ENCODE results near the gene DMRTB1.
"Not testable (repeated sequence)": the region's sequence is repeated elsewhere in the genome, so short reads cannot be mapped to it uniquely, and the experiment has no call there.

The DMRTB1 gene

GRCh38 chr1:53421208-53421607, 38.0 kb upstream of the DMRTB1 start:
- TF ChIP-seq ZNF274 (IDR thresholded peaks at IDR 0.05; ENCODE audit: low read depth, low read length) = no peak
- H3K4me3 ChIP-seq (ENCODE audit: low read length) = no peak overlapping the region

GRCh38 chr1:53430261-53430660, 28.9 kb upstream of the DMRTB1 start:
- no peak for TF ChIP-seq ZNF274 (IDR thresholded peaks at IDR 0.05; ENCODE audit: low read depth, low read length)
- H3K4me3 ChIP-seq (ENCODE audit: low read length) = no peak overlapping the region

DNA sequence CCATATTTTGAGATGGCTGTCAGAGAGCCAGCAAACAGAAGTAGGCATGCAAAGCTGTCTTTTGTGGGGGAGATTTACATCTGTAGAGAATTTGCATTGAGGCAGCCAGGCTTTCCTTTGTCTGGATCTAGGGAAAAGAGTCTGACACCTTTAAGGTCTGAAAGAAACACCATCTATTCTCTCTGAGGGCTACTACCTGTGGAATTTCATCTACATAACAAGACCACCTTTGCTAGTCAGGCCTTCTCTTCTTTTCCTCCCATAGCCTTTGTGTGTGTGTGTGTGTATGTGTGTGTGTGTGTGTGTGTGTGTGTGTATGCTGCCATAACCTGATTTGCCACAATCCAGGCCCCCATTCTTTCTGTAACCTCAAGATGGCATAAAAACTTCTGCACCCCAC, 28.4 kb upstream of the DMRTB1 start:
- TF ChIP-seq ZNF274 (IDR thresholded peaks at IDR 0.05; ENCODE audit: low read depth, low read length) = no peak
- no peak overlapping the region for H3K4me3 ChIP-seq (ENCODE audit: low read length)

DNA sequence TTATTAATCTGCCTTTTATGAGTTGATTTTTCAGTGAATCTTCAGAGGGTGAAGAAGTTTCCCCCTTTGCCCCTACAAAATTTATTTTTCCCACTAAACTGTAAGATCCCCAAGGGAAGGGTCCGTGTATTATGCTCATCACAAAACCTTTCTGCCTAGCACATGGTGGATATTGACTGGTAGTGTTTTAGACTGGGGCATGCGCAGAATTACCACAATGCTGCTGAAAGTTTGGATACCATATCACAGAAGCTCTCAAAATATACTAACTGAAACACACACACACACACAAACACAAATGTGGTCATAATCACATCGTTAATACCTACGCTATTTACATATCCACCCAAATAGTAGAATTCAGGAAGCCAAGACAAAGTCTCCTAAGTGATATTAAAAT, 28.0 kb upstream of the DMRTB1 start:
- TF ChIP-seq ZNF274 (IDR thresholded peaks at IDR 0.05; ENCODE audit: low read depth, low read length) = no peak

DNA sequence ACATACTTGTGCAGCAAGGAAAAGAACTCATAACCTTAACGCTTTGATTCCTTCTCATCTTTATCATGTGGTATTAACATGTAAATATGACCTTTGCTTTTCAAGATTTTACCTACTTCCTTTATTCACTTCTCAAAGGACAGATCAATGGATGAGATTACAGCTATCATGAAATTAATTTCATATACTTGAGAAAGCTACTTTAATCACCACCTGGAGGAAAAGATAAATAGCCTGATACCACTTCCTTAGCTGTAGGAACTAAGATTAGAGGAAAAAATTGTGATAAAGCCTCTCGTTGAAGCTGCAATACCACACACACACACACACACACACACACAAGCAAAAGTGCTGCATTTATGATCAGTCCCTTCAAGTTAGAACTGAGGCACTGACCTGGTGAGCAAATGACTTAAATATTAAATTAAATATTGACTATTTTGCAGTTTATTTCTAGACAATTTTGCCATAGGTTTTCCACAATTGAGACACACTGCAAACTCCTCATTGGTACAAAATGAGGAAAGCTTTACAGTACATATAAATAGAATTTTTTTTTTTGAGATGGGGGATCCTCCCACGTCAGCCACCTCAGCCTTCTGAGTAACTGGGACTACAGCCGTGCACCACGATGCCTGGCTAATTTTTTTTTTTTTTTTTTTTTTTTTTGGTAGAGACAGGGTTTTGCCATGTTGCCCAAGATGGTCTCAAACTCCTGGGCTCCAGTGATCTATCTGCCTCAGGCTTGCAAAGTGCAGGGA, 27.2 kb upstream of the DMRTB1 start:
- no peak overlapping the region for H3K4me3 ChIP-seq (ENCODE audit: low read length)
- no peak for TF ChIP-seq ZNF274 (IDR thresholded peaks at IDR 0.05; ENCODE audit: low read depth, low read length)

More for the DNA sequence above, 28.0 kb upstream of the DMRTB1 start:
- H3K4me3 ChIP-seq (ENCODE audit: low read length) = no peak overlapping the region

GRCh38 chr1:53432611-53433010, 26.6 kb upstream of the DMRTB1 start:
- no peak for TF ChIP-seq ZNF274 (IDR thresholded peaks at IDR 0.05; ENCODE audit: low read depth, low read length)
- H3K4me3 ChIP-seq (ENCODE audit: low read length) = no peak overlapping the region

DNA sequence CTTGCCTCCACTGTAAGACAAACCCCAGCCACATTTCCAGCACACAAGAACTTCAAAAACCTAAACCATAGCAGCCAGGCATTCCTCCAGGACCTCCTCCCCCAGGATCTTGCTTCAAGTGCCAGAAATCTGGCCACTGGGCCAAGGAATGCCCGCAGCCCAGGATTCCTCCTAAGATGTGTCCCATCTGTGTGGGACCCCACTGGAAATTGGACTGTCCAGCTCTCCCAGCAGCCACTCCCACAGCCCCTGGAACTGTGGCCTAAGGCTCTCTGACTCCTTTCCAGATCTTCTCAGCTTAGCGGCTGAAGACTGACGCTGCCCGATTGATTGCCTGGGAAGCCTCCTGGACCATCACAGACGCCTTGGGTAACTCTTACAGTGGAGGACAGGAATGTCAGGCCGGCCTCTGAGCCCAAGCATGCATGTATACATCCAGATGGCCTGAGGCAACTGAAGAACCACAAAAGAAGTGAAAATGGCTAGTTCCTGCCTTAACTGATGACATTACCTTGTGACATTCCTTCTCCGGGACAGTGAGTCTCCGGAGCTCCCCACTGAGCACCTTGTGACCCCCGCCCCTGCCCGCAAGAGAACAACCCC, 24.7 kb upstream of the DMRTB1 start:
- not testable (repeated sequence) for H3K4me3 ChIP-seq (ENCODE audit: low read length)

DNA sequence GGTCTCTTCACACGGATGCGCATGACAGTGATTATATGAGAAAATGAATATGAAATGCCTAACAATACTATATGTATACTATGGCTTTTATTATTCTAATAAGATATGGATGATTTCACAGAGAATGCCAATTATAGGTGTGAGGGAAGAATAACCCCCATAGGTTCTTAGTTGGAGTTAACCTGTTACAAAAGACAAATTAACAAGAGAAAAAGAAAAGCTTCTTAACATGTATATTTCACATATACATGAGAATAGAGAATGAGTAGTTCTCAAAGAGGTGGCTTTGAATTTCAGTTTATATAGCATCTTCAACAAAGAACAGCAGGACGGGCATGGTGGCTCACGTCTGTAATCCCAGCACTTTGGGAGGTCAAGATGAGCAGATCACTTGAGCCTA, 24.0 kb upstream of the DMRTB1 start:
- TF ChIP-seq ZNF274 (IDR thresholded peaks at IDR 0.05; ENCODE audit: low read depth, low read length) = no peak
- H3K4me3 ChIP-seq (ENCODE audit: low read length) = no peak overlapping the region

- TF ChIP-seq ZNF274 (IDR thresholded peaks at IDR 0.05; ENCODE audit: low read depth, low read length) = no peak
- no peak overlapping the region for H3K4me3 ChIP-seq (ENCODE audit: low read length)
Observed at GRCh38 chr1:53438427-53439336, 20.5 kb upstream of the DMRTB1 start.

DNA sequence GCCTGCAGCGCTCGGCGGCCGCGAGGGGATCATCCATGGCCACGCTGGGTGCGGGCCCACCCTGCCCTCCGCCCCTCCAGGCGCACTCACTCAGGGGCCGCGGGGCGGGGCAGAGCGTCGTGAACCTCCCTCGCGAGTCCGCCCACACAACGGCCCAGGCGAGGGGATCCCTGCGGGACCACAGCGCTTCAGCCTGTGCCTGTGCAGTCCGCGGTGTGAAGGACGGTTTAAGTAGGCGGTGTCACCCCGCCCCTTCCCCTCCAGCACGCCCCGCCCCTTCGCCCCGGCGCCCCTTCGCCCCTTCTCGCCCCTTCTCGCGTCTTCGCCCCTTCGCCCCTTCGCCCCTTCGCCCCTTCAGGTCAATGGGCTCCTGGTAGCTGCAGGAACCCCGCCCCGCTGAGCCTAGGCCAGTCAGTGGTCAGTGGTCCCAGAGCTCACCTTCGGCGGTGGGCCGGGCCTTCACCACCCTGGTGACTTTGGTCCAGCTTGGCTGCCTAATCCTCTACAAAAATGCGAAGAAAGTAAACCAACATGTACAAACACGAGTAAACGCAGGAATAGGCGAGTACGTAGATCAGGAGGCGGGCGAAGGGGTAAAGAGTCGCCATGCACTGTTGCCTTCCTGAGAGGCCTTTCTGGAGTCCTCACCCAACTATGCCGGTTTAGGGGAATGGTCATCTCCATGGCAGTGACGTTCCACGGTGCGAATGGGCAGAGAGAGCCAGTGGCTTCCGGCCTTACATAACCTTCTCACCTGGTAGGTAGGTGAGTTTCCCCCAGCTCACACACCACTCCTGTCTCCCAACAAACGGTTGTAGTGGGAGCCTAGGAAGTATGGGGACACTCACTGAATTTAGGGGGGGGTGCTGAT, 19.6 kb upstream of the DMRTB1 start:
- no peak for TF ChIP-seq ZNF274 (IDR thresholded peaks at IDR 0.05; ENCODE audit: low read depth, low read length)
- H3K4me3 ChIP-seq (ENCODE audit: low read length) = no peak overlapping the region

DNA sequence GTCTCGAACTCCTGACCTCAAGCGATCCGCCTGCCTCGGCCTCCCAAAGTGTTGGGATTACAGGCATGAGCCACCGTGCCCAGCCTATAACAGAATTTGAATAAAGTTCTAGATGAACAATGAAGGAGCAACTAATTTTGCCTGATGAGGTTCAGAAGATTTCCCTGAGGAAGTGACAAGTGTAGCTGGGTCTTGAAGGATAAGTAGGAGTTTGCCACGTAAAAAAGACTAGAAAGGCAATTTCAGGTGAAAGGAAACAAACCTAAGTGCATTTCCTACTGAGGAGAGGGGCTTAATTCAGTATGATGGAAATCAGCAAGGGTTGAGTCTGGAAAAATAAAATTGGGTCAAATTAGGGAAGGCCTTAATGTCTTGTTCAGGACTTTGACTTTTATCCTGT, 18.6 kb upstream of the DMRTB1 start:
- no peak for TF ChIP-seq ZNF274 (IDR thresholded peaks at IDR 0.05; ENCODE audit: low read depth, low read length)
- no peak overlapping the region for H3K4me3 ChIP-seq (ENCODE audit: low read length)

DNA sequence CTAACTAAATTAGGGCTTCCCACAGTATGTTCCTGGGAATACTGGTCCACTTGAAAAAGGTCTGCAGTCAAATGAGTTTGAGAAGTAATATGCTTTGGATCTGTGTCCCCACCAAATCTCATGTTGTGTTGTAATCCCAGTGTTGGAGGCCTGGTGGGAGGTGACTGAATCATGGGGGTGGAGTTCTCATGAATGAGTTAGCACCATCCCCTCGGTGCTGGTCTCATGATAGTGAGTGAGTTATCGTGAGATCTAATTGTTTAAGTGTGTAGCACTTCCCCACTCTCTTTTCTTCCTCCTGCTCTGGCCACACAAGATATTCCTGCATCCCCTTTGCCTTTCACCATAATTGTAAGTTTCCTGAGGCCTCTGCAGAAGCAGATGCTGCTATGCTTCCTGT, 16.9 kb upstream of the DMRTB1 start:
- TF ChIP-seq ZNF274 (IDR thresholded peaks at IDR 0.05; ENCODE audit: low read depth, low read length) = no peak
- no peak overlapping the region for H3K4me3 ChIP-seq (ENCODE audit: low read length)

DNA sequence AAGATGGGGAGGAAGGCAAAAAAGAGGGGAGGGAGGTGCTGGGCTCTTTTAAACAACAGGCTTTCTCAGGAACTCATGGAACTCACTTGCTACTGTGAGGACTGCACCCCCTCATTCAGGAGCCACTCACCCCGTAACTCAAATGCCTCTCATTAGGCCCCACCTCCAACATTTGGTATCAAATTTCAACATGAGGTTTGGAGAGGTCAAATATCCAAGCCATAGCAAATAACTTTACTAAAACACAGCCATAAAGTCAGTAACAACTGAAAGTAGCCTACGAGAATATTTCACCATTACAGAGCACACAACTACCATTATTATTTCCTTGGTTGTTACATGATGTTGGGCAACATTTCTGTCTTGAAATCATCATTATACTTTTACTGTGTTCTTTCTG, 13.1 kb upstream of the DMRTB1 start:
- no peak overlapping the region for H3K4me3 ChIP-seq (ENCODE audit: low read length)
- TF ChIP-seq ZNF274 (IDR thresholded peaks at IDR 0.05; ENCODE audit: low read depth, low read length) = no peak

GRCh38 chr1:53447413-53447812, 11.8 kb upstream of the DMRTB1 start:
- TF ChIP-seq ZNF274 (IDR thresholded peaks at IDR 0.05; ENCODE audit: low read depth, low read length) = no peak
- H3K4me3 ChIP-seq (ENCODE audit: low read length) = no peak overlapping the region

Data from GM08714 (cell line).